Lung (tissue), 12 donors: ENCODE measurements around the gene TTYH3. TPM values are rescaled to one million over a fixed set of nuclear protein-coding genes. Genes with fewer than 3 reads are reported as not detected.

Experiments
- ATAC-seq: fragments of 200-7000 bp; cut with Tn5 transposase; one replicate; pipeline ENCODE4 v1.9.1; 2020; ENCODE audit warnings: moderate number of reproducible peaks; ENCODE audit not compliant: insufficient read depth, low FRiP score
- DNase-seq, 3 donors: peaks; one replicate each; pipeline ENCODE4 v3.0.0-alpha.2; 2013 to 2017
- H3K27ac ChIP-seq, 2 donors: one replicate each; pipeline ENCODE4 v1.5.1; 2013; ENCODE audit warnings: mild to moderate bottlenecking in 2 of 2, moderate library complexity in 2 of 2, control low read depth in 1 of 2, inconsistent platforms in 1 of 2, low read depth in 1 of 2, low read length in 1 of 2
- H3K27me3 ChIP-seq, 3 donors: one replicate each; pipeline ENCODE4 v1.5.1; 2013; ENCODE audit warnings: low read length in 2 of 3; ENCODE audit not compliant: control insufficient read depth in 3 of 3, insufficient read depth in 3 of 3
- H3K36me3 ChIP-seq, 4 donors: one replicate each; pipeline ENCODE4 v1.5.1; 2013; ENCODE audit warnings: low read length in 4 of 4, mild to moderate bottlenecking in 1 of 4, moderate library complexity in 1 of 4; ENCODE audit not compliant: control insufficient read depth in 4 of 4, insufficient read depth in 4 of 4
- H3K4me1 ChIP-seq, 5 donors: one replicate each; pipeline ENCODE4 v1.5.1; 2013; ENCODE audit warnings: low read length in 5 of 5, mild to moderate bottlenecking in 2 of 5, moderate library complexity in 1 of 5; ENCODE audit not compliant: control insufficient read depth in 5 of 5, insufficient read depth in 5 of 5
- H3K4me3 ChIP-seq: one replicate; pipeline ENCODE4 v1.5.1; 2013; ENCODE audit warnings: mild to moderate bottlenecking, control low read depth, moderate library complexity
- H3K9ac ChIP-seq, 2 donors: one replicate each; pipeline ENCODE4 v1.5.1; 2013; ENCODE audit warnings: low read length in 2 of 2, control low read depth in 1 of 2; ENCODE audit not compliant: insufficient read depth in 1 of 2
- H3K9me3 ChIP-seq, 4 donors: one replicate each; pipeline ENCODE4 v1.5.1; 2013; ENCODE audit warnings: low read length in 3 of 4, mild to moderate bottlenecking in 1 of 4, moderate library complexity in 1 of 4; ENCODE audit not compliant: control insufficient read depth in 4 of 4, insufficient read depth in 3 of 4
- WGBS, 2 donors: extraction: QIAGEN DNeasy Blood & Tissue Kit; methylation state at CpG; one replicate each; pipeline ENCODE4 v1.1.7; 2013; 5-methylcytosine and 5-hydroxymethylcytosine counted together
- polyA plus RNA-seq, 2 donors: library from polyadenylated mRNA; stranded (reverse); fragments of 200-250 nt; gene quantifications; one replicate each; pipeline ENCODE4 v1.2.1, GENCODE V29; 2013
- total RNA-seq, 2 donors: library from RNA; depleted of rRNA in 1 of 2; stranded (reverse); fragments of >200 nt in 1 of 2; gene quantifications; one replicate each; pipeline ENCODE4 v1.2.1, GENCODE V29; 2014 to 2021
- TF ChIP-seq, protein P1 (sequence below): IDR thresholded peaks from 2 replicates; pipeline ENCODE4 v1.5.1; 2012; ENCODE audit warnings: mild to moderate bottlenecking; ENCODE audit errors: control extremely low read depth, extremely low read depth
- donor health status: control.
- donor health status: control.
- donor health status: Bipolar disorder and iron deficiency.
- donor health status: healthy.
- donor health status: DM: yes; HTN: yes; CAD: no.

Gene TTYH3
- total and polyA plus RNA-seq, 4 donors, result 14.3 to 74.0 (median 55.8) TPM

DNA sequence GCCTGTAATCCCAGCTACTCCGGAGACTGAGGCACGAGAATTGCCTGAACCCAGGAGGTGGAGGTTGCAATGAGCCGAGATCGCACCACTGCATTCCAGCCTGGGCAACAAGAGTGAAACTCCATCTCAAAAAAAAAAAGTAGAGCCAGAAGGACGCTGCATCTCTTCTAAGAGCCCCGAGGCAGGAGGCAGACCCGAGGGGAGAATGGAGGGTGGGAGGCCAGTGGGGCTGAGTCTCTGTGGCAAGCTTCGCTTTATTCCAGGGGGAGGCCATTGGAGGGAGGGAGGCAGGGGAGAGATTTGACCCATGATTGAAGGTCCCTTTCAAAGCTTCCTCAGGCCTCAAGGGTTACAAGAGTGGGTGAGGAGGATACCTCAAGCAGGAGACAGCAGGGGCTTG, 18.7 kb downstream of the TTYH3 start:
- peaks cover 0 to 35% (median 26%) of the 10 kb centered on the region in 4 donors for H3K36me3 ChIP-seq
- H3K9me3 ChIP-seq, result no peaks in the 10 kb centered on the region
- peaks cover 0 to 3% (median 0%) of the 10 kb centered on the region in 5 donors for H3K4me1 ChIP-seq
- DNase-seq, result no peak
- H3K9ac ChIP-seq, result no peak overlapping the region
- 75 to 80% methylated on average over 8 of the region's 8 CpGs for WGBS, 2 donors
- no peak overlapping the region for H3K27ac ChIP-seq
- TF ChIP-seq, protein P1, sequence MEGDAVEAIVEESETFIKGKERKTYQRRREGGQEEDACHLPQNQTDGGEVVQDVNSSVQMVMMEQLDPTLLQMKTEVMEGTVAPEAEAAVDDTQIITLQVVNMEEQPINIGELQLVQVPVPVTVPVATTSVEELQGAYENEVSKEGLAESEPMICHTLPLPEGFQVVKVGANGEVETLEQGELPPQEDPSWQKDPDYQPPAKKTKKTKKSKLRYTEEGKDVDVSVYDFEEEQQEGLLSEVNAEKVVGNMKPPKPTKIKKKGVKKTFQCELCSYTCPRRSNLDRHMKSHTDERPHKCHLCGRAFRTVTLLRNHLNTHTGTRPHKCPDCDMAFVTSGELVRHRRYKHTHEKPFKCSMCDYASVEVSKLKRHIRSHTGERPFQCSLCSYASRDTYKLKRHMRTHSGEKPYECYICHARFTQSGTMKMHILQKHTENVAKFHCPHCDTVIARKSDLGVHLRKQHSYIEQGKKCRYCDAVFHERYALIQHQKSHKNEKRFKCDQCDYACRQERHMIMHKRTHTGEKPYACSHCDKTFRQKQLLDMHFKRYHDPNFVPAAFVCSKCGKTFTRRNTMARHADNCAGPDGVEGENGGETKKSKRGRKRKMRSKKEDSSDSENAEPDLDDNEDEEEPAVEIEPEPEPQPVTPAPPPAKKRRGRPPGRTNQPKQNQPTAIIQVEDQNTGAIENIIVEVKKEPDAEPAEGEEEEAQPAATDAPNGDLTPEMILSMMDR, result no peak
- H3K4me3 ChIP-seq, result no peak overlapping the region
- H3K27me3 ChIP-seq, result no peaks in the 10 kb centered on the region
- ATAC-seq, result no peak

GRCh38 chr7:2651336-2651735, 19.6 kb downstream of the TTYH3 start:
- no peak overlapping the region for H3K27ac ChIP-seq
- H3K4me3 ChIP-seq, result no peak overlapping the region
- no peaks in the 10 kb centered on the region for H3K9me3 ChIP-seq
- DNase-seq (no peak), ATAC-seq (no peak)
- WGBS, 2 donors, result 72% methylated on average over 15 of the region's 15 CpGs
- H3K9ac ChIP-seq, result no peak overlapping the region
- TF ChIP-seq, protein P1, result no peak
- H3K27me3 ChIP-seq, result no peaks in the 10 kb centered on the region
- H3K36me3 ChIP-seq, result peaks cover 0 to 39% (median 29%) of the 10 kb centered on the region in 4 donors
- no peaks in the 10 kb centered on the region for H3K4me1 ChIP-seq

DNA sequence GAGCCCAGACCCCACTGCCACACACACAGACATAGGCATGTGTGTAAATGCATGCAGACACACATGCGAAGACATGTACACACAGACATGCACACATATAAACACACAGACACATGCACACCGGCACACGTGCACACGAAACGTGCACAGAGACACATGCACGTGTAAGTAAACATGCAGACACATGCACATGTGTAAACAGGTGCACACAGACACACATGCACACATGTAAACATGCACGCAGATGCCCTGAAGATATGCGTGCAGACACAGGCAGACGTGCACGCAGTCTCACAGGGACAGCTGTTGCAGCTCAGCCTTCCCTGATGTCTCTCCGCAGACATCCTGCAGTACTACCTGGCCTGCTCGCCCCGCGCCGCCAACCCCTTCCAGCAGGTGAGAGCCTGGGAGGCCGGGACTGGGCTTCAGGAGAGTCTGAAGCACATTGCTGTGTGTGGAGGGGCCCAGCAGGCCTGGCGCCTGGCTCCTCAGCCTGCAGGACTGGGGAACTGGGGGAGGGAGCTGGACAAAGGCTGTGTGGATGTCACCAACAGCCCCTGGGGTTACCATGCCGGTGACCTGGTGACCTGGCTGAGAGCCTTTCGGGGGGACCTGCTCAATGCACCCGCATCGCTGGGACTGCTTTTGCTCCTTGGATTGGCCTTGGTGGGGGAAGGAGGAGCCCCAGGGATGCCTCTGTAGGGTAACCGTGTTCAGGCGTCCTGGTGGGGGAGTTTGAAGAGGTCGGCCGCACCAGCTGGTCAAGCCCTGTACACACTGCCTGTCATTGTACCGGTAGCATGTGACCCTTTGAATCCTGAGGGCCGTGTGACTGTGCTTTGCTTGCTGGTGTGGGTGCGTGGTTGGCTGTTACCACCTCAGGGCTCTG, 20.3 kb downstream of the TTYH3 start:
- H3K4me1 ChIP-seq, result no peaks in the 10 kb centered on the region
- WGBS, 2 donors, result 93 to 94% methylated on average over 28 of the region's 28 CpGs
- H3K27ac ChIP-seq, result no peak overlapping the region
- ATAC-seq (no peak), DNase-seq (no peak)
- H3K9ac ChIP-seq, result no peak overlapping the region
- H3K9me3 ChIP-seq, result no peaks in the 10 kb centered on the region
- peaks cover 0 to 45% (median 34%) of the 10 kb centered on the region in 4 donors for H3K36me3 ChIP-seq
- no peaks in the 10 kb centered on the region for H3K27me3 ChIP-seq
- H3K4me3 ChIP-seq, result no peak overlapping the region
- TF ChIP-seq, protein P1, result no peak
